H1 (cell line): Measurements from ENCODE around the gene ABCA2. TPM values are rescaled to one million over a fixed set of nuclear protein-coding genes. Genes with fewer than 3 reads are reported as not detected.

Source experiments
- HDAC6 ChIP-seq: IDR thresholded peaks from one replicate; pipeline ENCODE4 v1.7.1; 2012; ENCODE audit warnings: low read depth, mild to moderate bottlenecking, inconsistent platforms, low read length, moderate library complexity
- JUND ChIP-seq: IDR thresholded peaks from 2 replicates; pipeline ENCODE4 v1.6.1; 2011; ENCODE audit warnings: mild to moderate bottlenecking, improper control_type of control experiment, low read length
- KDM1A ChIP-seq: fragments of 200-600, 300-600 bp; sonication (generic); IDR thresholded peaks from 2 replicates; pipeline ENCODE4 v1.7.1; 2016; ENCODE audit warnings: mild to moderate bottlenecking, low read length, borderline replicate concordance
- KDM5A ChIP-seq: fragments of 200-600 bp; IDR thresholded peaks from 2 replicates; pipeline ENCODE4 v1.7.1; 2012; ENCODE audit warnings: mild to moderate bottlenecking, low read length, inconsistent platforms, mixed read lengths
- POLR2AphosphoS5 ChIP-seq: IDR thresholded peaks from 2 replicates; pipeline ENCODE4 v1.6.1; 2011; ENCODE audit warnings: low read depth, low read length
- RNF2 ChIP-seq: fragments of 200-900, 300-1000 bp; sonication (generic); IDR thresholded peaks from 2 replicates; pipeline ENCODE4 v1.7.1; 2016; ENCODE audit warnings: borderline replicate concordance, low read depth, mild to moderate bottlenecking, antibody characterized with exemption, low read length; ENCODE audit not compliant: poor library complexity, severe bottlenecking; ENCODE audit errors: missing control alignments
- TBP ChIP-seq: IDR thresholded peaks from 2 replicates; pipeline ENCODE4 v1.6.1; 2011; ENCODE audit warnings: low read depth, low read length, improper control_type of control experiment
- polyA plus RNA-seq, 7 experiments: library from polyadenylated mRNA; depleted of rRNA in 3 of 7; stranded (reverse) in 5 of 7; unstranded in 2 of 7; fragments of >200 nt in 5 of 7; fragments of 200-250 nt in 2 of 7; gene quantifications; 1 replicate in 5 of 7; 2 replicates in 1 of 7; 4 replicates in 1 of 7; pipeline versions ENCODE4 v1.2.1 to v1.2.3, GENCODE V29; 2011 to 2013; ENCODE audit warnings: missing spikeins in 2 of 7, mixed read lengths in 2 of 7
- total RNA-seq: library from RNA; stranded (reverse); fragmentation: NEBNext Ultra II Directional; extraction: Animal tissue kit (Norgen Biotek cat#: 25700); gene quantifications from 2 replicates; pipeline ENCODE4 v1.2.1, GENCODE V29; 2021
- TF ChIP-seq, protein P1 (sequence below): IDR thresholded peaks from 2 replicates; pipeline ENCODE4 v1.6.1; 2012; ENCODE audit warnings: low read length, inconsistent platforms
- TF ChIP-seq, protein P2 (sequence below): fragments of 300-600 bp; sonication (generic); IDR thresholded peaks from 2 replicates; pipeline ENCODE4 v1.7.1; 2012; ENCODE audit warnings: low read length, moderate library complexity, mild to moderate bottlenecking, inconsistent platforms; ENCODE audit not compliant: insufficient replicate concordance

Gene ABCA2
- total and polyA plus RNA-seq, 2 of the 8 experiments (the other 6 are each of a cell fraction or from before 2014, with no cell fraction given): 12.5 to 14.3 TPM

GRCh38 chr9:137056739-137057415 is 28.8 kb upstream of the ABCA2 start (continued):
- TF ChIP-seq, protein P1, sequence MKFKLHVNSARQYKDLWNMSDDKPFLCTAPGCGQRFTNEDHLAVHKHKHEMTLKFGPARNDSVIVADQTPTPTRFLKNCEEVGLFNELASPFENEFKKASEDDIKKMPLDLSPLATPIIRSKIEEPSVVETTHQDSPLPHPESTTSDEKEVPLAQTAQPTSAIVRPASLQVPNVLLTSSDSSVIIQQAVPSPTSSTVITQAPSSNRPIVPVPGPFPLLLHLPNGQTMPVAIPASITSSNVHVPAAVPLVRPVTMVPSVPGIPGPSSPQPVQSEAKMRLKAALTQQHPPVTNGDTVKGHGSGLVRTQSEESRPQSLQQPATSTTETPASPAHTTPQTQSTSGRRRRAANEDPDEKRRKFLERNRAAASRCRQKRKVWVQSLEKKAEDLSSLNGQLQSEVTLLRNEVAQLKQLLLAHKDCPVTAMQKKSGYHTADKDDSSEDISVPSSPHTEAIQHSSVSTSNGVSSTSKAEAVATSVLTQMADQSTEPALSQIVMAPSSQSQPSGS: no peak
- TF ChIP-seq KDM1A (no peak), POLR2AphosphoS5 (no peak), RNF2 (no peak), JUND (no peak), KDM5A (no peak), HDAC6 (no peak), TBP (no peak)
- TF ChIP-seq, protein P2, sequence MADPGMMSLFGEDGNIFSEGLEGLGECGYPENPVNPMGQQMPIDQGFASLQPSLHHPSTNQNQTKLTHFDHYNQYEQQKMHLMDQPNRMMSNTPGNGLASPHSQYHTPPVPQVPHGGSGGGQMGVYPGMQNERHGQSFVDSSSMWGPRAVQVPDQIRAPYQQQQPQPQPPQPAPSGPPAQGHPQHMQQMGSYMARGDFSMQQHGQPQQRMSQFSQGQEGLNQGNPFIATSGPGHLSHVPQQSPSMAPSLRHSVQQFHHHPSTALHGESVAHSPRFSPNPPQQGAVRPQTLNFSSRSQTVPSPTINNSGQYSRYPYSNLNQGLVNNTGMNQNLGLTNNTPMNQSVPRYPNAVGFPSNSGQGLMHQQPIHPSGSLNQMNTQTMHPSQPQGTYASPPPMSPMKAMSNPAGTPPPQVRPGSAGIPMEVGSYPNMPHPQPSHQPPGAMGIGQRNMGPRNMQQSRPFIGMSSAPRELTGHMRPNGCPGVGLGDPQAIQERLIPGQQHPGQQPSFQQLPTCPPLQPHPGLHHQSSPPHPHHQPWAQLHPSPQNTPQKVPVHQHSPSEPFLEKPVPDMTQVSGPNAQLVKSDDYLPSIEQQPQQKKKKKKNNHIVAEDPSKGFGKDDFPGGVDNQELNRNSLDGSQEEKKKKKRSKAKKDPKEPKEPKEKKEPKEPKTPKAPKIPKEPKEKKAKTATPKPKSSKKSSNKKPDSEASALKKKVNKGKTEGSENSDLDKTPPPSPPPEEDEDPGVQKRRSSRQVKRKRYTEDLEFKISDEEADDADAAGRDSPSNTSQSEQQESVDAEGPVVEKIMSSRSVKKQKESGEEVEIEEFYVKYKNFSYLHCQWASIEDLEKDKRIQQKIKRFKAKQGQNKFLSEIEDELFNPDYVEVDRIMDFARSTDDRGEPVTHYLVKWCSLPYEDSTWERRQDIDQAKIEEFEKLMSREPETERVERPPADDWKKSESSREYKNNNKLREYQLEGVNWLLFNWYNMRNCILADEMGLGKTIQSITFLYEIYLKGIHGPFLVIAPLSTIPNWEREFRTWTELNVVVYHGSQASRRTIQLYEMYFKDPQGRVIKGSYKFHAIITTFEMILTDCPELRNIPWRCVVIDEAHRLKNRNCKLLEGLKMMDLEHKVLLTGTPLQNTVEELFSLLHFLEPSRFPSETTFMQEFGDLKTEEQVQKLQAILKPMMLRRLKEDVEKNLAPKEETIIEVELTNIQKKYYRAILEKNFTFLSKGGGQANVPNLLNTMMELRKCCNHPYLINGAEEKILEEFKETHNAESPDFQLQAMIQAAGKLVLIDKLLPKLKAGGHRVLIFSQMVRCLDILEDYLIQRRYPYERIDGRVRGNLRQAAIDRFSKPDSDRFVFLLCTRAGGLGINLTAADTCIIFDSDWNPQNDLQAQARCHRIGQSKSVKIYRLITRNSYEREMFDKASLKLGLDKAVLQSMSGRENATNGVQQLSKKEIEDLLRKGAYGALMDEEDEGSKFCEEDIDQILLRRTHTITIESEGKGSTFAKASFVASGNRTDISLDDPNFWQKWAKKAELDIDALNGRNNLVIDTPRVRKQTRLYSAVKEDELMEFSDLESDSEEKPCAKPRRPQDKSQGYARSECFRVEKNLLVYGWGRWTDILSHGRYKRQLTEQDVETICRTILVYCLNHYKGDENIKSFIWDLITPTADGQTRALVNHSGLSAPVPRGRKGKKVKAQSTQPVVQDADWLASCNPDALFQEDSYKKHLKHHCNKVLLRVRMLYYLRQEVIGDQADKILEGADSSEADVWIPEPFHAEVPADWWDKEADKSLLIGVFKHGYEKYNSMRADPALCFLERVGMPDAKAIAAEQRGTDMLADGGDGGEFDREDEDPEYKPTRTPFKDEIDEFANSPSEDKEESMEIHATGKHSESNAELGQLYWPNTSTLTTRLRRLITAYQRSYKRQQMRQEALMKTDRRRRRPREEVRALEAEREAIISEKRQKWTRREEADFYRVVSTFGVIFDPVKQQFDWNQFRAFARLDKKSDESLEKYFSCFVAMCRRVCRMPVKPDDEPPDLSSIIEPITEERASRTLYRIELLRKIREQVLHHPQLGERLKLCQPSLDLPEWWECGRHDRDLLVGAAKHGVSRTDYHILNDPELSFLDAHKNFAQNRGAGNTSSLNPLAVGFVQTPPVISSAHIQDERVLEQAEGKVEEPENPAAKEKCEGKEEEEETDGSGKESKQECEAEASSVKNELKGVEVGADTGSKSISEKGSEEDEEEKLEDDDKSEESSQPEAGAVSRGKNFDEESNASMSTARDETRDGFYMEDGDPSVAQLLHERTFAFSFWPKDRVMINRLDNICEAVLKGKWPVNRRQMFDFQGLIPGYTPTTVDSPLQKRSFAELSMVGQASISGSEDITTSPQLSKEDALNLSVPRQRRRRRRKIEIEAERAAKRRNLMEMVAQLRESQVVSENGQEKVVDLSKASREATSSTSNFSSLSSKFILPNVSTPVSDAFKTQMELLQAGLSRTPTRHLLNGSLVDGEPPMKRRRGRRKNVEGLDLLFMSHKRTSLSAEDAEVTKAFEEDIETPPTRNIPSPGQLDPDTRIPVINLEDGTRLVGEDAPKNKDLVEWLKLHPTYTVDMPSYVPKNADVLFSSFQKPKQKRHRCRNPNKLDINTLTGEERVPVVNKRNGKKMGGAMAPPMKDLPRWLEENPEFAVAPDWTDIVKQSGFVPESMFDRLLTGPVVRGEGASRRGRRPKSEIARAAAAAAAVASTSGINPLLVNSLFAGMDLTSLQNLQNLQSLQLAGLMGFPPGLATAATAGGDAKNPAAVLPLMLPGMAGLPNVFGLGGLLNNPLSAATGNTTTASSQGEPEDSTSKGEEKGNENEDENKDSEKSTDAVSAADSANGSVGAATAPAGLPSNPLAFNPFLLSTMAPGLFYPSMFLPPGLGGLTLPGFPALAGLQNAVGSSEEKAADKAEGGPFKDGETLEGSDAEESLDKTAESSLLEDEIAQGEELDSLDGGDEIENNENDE: no peak
